Stimulated activated CD8-positive, alpha-beta memory T cell treated with anti-CD3 and anti-CD28 coated beads, Interleukin-4, amount 100 ng/mL, for 24 hours (primary cell): ENCODE measurements around the gene STXBP1.
"Not testable (repeated sequence)": the region's sequence is repeated elsewhere in the genome, so short reads cannot be mapped to it uniquely, and the experiment has no call there.

Experiments
- DNase-seq: peaks from one replicate; pipeline ENCODE4 v3.0.0-alpha.2; 2020; ENCODE audit warnings: low read depth

Gene STXBP1

GRCh38 chr9:127611899-127612790 lies at the start of gene STXBP1:
STXBP1 (plus strand) TSS chr9:127612277; CDS start chr9:127612404, 127 bp downstream.
- DNase-seq: peak; percentile 84

- DNase-seq: no peak
Measured at GRCh38 chr9:127562279-127562796, 49.7 kb upstream of the STXBP1 start.

GRCh38 chr9:127562841-127563401 lies 49.2 kb upstream of the STXBP1 start:
- DNase-seq: no peak

DNA sequence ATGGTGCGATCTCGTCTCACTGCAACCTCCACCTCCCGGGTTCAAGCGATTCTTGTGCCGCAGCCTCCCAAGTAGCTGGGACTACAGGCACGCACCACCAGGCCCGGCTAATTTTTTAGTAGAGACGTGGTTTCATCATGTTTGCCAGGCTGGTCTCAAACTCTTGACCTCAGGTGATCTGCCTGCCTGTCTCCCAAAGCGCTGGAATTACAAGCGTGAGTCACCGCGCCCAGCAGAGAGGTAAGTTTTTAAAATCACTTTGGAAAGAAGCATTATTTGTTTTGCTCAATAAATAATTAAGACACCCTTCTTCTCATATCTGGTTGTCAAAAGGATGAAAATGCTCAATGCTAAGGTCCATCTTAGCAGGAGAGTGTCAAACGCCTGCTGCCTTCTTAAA lies 48.5 kb upstream of the STXBP1 start:
- DNase-seq: no peak

DNA sequence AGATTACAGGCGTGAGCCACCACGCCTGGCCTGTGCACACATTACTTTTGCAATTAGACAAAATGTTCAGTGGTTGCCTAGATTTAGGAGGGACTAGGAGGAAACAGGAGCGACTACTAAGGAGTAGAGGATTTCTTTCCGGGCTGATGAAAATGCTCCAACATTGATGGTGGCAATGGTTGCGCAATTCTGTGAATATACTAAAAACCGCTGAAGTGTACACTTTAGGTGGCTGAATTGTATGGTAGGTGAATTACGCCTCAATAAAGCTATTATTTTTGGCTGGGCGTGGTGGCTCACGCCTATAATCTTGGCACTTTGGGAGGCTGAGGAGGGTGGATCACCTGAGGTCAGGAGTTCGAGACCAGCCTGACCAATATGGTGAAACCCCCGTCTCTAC lies 46.8 kb upstream of the STXBP1 start:
- DNase-seq: no peak

GRCh38 chr9:127566351-127567001 lies 45.6 kb upstream of the STXBP1 start:
- DNase-seq: no peak

- no peak for DNase-seq
Measured at GRCh38 chr9:127567035-127567729, 44.9 kb upstream of the STXBP1 start.

DNA sequence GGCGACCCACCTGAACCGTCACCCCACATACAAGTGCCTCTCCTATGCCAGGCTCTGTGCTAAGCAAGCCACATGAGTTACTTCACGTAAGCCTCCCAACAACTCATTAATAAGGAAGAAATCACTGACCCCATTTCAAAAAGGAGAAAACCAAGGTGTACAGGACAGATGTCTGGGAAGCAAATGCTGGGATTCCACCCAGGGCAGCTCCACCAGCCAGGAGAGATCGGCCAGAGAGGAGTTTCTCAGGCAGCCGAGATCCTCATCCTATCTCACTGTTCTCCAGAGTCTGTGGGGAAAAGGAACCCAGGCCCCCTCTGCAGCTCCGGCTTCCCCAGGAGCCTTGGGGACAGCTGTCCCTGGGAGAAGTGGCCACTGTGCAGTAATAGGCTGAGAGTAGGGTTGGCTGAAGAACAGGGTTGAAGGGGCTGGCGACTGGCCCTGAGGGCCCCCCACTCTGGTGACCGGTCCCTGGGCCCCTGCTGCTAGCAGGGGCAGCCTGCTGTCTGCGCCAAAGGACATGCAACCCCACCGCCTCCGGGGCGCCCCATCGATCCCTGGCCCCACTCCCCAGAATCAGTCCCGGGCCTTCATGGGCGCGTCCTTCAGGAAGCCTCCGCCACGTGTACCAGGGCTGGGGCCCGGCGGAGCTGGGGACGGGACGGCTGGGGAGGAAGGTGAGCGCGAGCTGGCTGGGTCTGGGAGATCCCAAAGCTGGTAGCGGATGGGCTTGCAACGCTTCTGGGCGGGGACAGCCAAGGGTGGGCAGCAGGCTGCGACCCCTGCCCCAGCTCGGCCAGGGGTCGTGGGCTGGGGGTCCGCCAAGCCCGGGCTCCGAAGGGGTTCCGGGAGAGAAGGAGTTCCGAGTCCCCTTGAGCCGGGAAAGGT lies 44.1 kb upstream of the STXBP1 start:
- DNase-seq: no peak

DNA sequence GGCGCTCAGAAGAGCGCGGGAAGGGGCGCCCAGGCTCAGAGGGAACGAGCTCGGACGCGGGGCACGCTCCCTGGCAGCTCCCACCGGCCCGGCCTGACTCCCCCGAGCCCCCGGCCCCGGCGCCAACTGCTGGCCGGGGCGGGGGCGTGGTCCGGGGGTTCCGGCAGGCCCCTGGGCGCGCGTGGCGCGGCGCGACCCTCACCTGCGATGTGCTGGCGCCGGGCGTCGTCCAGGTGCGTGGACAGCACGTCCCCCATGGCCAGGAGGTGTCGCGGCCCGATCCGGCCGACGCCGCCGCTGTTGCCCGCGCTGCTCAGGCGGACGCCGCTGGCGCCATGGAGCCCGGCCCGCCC lies 43.5 kb upstream of the STXBP1 start:
- no peak for DNase-seq

GRCh38 chr9:127568971-127569885 lies 42.8 kb upstream of the STXBP1 start:
- peak; percentile 64 for DNase-seq

- no peak for DNase-seq
Measured at GRCh38 chr9:127569886-127570401, 42.1 kb upstream of the STXBP1 start.

- DNase-seq: no peak
Measured at GRCh38 chr9:127570533-127571111, 41.5 kb upstream of the STXBP1 start.

DNA sequence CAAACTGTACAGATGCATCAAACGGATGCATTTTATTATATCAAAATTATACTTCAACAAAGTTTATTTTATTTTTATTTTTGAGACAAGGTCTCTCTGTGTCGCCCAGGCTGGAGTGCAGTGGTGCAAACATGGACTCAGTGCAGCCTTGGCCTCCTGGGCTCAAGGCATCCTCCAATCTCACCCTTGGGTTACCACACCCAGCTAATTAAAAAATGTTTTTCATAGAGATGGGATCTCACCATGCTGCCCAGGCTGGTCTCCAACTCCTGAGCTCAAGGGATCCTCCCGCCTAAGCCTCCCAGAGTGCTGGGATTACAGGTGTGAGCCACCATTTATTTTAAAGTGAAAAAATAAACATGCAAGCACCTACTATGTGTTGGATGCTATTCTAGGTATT lies 40.1 kb upstream of the STXBP1 start:
- DNase-seq: no peak

- DNase-seq: no peak
Measured at GRCh38 chr9:127572961-127573721, 38.9 kb upstream of the STXBP1 start.

DNA sequence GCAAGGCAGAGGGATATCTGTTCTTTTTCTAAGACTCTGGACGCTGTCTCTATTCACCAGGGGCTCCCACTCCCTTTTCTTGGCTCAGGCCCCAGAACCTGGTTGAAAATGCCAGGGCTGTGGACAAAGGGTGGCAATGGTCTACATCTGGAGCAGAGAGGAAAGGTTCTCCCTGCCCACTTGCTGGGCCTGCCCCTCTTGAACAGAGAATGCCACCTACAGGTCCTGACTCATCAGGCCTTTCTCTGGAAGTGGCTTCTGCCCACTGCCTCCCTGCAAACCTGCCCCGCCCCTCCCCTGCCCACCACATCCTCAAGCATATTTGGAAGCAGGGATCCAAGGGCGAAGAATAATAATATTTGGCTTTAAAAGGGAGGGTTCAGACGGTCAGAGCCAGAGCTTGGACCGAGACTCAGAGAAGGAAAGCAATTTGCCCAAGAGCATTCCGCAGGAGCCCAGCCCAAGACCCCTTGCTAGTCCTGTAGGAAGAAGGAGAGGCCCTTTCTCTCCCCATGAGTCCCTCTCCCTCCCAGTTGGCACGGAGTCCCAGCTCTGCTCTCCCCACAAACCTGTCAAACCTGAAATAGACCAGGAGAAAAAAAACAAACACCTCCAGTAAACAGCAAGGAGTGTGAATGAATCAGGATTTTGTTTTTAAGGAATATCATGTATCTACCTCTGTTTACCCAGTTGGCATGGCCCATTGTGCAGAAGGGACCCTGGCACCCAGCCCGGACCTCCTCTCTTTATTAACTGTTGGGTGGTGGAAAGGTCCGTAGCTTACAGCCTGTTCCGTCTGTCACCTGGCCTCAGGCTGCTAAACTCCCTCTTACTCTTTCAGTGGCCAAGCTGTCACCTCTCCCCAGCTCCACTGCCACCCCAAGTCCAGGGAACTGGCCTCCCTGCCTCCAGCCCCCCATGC lies 37.7 kb upstream of the STXBP1 start:
- DNase-seq: no peak

DNA sequence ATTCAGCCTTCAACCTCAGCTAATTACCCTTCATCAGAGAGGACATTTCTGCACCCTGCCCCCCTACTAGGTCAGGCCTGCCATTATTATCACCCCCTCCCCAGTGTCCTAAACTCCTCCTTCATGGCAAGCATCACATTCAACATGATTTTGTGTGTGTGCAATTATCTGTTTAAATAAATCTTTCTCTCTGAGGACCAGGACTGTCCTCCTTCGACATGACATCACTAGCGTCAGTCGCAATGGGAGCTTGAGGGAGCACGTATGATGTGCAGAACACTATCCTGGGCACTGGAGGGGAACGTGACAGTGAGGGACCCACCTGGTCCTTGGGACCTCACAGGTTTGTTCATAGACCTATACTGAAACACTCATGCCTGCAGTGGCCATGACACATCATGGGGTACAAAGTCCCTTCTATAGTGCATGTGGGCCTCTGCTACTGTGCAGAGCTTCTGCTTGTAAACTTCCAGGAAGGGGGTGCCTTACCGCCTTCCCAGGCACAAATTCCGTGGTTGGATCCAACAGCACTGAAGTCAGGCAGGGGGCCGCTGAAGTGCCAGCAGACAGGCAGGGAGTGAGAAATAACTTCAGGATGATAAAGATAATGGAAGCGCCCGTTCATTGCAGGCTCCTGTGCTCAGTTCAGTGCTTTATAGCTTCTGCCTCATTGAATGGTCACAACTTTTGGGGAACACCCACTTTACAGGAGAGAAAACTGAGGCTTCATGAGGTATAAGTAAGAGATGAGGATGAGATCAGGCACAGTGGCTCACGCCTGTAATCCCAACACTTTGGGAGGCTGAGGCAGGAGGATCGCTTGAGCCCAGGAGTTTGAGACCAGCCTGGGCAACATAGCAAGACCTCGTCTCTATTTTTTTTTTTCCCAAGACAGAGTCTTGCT lies 36.0 kb upstream of the STXBP1 start:
- no peak for DNase-seq

DNA sequence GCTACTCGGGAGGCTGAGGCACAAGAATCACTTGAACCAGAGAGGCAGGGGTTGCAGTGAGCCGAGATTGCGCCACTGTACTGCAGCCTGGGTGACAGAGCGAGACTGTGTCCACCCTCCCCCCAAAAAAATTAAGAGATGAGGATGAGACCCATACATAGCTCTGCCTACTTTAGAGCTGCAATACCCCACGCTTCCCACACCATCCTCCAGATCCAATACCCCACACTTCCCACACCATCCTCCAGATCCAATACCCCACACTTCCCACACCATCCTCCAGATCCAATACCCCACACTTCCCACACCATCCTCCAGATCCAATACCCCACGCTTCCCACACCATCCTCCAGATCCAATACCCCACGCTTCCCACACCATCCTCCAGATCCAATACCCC lies 34.9 kb upstream of the STXBP1 start:
- not testable (repeated sequence) for DNase-seq
